GM19193 (cell line): ENCODE data around the gene GNAZ.

Experiments used
- POLR2A ChIP-seq: IDR thresholded peaks from 4 replicates; pipeline ENCODE4 v1.6.1; 2011; ENCODE audit not compliant: insufficient read depth, insufficient read length; ENCODE audit errors: extremely low read depth

The GNAZ gene

DNA sequence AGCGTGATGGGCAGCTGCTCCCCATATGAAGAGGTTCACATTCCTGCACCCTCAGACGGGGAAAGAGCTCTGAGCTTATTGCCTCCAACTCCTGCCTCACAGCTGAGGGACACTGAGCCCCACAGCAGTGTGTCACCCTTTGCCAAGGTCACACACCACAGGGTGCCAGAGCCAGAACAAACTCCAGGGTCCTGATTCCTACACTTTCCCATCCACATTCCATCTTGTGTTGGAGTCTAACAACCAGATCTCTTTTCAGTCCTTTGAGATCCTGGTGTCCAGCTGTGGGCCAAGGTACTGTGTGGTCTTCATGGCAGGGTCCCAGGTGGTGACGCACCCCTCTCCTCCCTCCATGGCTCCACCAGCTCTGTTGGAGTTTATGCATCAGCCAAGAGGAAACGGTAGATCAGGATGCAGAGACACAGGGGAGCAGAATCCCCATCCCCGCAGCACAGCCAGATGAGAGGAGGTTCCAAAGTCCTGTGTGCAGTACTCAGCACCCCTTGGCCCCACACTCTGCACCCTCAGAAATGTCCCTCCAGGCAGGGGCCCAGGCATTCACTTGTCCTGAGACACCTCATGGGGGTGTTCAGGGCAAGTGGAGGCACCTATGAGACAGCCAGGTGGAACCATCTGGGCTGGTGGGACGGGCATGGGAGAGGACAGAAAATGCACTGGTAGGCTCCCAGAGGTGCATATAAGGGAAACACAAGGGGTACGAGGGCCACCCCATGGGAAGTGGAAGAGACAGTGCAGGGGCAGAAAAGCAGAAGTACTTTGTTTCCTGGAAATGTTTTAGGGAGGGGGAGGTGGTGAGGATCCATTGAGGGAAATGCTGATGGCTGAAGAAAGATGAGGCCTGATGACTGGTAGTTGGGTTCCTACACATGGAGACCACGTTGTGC, 32.6 kb upstream of the GNAZ start:
- TF ChIP-seq POLR2A, result no peak

DNA sequence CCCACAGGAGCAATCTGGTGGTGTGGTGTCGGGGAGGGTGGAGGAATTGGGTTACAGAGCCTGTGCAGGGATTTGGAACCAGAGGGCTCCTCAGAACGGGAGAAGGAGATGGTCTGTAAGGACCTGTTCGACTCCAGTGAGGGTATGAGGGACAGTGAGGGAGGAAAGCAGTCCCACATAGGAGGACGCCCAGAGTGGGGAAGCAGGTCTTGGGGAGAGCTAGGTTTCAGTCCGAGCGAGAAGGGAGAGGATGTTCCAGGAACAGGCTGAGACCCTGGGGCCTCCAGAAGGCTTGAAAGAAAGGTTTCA, 32.0 kb upstream of the GNAZ start:
- TF ChIP-seq POLR2A, result no peak

DNA sequence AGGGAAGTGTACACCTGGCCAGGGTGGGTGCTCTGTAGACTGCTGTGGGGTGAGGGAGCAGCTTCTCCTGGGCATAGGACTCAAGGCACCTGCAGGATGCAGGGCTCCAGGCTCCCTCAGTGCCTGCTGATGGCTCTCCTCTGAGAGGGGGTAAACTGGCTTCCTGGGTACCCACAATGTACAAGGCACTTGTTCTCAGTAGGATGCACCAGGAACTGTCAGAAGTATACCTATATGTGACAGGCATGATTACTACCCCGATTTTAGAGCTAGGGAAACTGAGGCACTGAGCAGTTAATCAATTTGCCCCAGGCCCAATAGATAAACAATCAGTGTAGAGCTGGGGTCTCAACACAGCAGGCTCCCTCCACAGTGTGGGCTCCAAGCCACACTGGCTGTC, 31.4 kb upstream of the GNAZ start:
- no peak for TF ChIP-seq POLR2A

DNA sequence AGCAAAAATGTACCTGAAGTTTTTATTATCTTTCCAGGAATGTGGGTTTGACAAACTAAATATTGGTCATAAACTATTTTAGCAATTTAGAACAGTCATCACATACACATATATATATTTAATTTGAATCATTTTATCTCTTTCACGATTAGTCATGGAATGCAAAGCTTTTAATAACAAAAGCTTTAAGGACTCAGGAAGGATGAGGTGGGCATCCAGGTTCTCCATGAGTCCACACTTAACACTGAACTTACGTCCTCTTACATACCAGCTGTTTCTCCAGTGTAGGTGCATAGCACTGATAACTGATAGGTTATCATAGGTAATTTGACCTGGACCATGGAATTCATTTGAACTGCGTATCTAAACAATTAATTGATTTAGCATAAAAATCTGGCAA, 28.1 kb upstream of the GNAZ start:
- no peak for TF ChIP-seq POLR2A

DNA sequence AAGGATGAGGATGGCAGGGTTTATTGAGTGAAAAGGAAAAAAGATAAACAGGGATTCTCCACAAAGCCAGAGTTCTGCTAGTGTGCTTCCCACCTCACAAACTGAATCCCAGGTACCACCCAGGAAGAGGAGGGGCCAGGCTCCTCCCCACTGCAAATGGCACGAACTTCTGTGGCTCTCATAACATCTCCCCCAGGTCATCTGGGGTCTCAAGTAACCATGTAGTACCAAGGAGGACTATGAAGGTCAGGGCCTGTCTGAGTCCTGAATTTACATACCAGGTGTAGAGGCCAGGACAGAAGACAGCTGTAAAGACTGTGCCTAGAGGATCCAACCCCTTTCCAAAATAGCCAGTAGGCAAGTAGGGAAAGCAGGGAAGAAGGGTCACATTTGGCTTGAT, 25.7 kb upstream of the GNAZ start:
- TF ChIP-seq POLR2A, result no peak

DNA sequence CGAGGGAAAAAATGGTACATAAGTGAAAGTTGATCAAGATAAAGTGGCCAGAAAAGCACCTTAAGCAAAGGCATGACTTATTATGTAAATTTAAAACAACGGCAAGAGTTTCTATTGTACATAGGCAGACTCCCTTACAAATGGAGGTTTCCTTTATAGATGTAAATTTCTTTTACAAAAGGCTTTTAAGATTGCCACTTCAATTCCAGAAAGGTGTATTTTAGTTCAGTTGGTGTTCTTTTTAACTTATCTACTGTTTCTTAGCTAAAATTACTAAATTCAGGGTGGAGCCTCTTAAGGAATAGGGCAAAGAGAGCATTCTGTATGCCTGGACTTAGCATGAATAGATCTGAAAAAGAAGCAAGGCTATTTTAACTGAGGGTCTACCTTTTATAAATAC, 24.9 kb upstream of the GNAZ start:
- no peak for TF ChIP-seq POLR2A

DNA sequence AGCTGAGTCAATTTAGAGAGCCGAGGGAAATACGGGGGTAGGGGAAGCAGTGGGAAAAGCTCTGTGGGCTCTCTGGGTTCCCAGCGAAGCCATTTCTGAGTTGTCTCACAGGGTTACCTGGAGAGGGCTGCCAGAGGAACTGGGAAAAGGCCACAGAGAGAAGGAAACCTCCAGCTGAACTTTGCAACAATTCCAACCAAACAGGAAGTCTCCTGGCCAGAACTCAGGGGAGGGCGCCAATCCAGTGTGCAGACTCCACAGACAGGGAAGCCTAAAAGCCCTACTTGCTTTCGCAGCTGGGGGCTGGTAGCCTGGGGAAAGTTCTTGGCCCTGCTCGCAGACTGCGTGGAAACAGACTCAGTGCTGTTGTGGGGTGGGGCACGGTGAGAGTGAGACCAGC, 23.1 kb upstream of the GNAZ start:
- TF ChIP-seq POLR2A, result no peak

DNA sequence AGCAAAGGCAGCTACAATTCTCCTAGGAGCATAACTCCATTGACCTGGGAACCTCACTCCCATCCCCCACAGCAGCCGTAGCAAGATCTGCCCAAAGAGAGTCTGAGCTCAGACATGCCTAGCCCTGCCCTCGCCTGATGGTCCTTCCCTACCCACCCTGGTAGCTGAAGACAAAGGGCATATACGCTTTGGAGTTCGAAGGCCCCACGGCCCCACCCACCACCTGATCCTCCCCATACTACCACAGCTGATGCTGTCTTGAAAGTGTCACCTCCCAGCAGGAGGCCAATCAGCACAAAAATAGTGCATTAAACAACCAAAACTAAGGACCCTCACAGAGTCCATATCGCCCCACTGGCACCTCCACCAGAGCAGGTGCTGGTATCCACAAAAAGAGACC, 22.6 kb upstream of the GNAZ start:
- TF ChIP-seq POLR2A, result no peak

DNA sequence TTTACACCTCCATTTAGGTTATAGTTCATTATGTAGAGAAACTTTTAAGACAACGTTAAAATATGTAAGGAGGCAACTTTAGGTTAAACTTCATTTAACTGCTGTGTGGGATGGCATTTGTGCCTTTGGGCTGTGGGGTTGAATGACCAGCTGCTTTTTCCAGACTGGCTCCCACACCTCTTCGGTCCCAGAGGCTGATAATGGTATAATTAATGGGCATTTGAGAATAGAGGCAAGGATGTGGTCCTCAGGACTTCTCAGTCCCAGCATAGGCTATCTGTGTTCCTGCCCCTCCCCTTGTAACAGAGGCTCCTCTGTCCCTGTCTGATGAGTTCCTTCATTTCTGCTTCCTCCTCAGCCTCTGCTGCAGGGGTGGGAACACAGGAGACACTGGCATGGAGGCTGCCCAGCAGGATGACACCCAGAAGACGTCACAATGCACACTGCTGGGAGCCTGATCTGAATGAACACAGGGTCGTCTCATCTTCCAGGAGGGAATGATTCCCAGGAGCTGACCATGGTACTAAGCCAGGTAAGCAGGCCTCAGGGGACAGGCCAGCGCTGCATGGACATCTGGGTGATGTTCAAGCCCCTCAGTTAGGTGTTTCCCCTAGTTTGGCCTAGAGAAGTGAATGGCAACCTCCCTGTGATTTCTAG, 17.1 kb upstream of the GNAZ start:
- TF ChIP-seq POLR2A, result no peak

DNA sequence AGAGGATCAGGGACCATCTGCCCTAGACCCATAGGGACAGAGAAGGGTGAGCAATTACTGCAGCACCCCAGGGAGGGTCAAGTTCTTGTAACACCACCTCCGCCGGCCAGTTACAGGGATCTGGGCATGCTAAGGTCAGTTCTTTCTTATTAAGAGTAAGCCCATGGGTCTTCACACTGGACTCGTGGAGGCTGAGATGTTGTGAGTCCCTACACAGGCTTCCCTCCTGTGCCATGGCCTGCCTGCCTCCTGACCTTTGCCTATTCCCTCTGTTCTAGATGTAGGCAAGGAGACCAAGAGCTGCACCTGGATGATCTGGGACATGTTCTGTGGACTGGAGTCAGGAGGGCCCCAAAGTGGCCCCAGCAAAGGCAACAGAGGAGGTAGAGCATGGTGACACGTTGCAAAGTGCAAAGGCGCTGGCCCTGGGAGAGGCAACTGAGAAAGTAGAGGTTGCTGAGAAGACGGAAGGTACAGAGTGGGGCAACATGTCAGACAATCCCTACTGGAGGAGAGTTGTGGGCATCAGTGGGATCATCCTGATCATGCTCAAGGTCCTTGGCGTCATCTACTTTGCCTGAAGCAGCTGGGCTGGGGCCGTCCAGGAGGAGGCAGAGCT, 16.3 kb upstream of the GNAZ start:
- TF ChIP-seq POLR2A, result no peak

DNA sequence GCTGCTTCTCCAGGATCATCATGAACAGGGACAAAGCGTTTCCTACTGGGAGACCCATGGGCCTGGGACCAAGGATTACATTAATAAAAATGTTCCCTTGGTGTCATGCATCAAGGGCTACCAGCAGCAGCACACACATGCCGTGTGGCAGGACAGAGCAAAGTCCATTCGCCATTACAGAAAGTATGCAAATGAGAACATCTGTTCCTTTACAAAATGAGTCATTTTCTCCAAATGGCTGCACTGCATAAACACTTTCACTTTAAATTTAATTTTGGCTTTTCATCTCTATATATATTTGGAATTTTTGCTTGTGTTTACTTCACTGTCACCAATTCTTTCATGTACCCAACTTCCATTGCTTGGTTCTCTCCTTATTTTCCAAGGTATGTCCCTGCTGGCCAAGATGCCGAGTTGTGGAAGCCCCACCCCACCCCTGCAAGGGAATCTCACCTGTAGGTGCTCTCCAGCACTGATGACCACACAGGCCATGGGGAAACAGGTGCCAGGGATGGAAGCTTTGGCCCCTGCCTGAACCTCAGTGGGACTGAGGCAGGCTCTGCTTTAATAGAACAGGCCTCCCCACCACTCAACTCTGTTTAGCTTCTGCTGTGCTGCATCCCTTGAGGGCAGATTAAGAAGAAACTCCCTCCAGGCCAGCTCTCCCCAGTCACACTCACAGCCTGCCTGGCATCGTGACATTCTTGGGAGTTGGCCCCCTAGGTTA, 15.6 kb upstream of the GNAZ start:
- peak; percentile 13 for TF ChIP-seq POLR2A

DNA sequence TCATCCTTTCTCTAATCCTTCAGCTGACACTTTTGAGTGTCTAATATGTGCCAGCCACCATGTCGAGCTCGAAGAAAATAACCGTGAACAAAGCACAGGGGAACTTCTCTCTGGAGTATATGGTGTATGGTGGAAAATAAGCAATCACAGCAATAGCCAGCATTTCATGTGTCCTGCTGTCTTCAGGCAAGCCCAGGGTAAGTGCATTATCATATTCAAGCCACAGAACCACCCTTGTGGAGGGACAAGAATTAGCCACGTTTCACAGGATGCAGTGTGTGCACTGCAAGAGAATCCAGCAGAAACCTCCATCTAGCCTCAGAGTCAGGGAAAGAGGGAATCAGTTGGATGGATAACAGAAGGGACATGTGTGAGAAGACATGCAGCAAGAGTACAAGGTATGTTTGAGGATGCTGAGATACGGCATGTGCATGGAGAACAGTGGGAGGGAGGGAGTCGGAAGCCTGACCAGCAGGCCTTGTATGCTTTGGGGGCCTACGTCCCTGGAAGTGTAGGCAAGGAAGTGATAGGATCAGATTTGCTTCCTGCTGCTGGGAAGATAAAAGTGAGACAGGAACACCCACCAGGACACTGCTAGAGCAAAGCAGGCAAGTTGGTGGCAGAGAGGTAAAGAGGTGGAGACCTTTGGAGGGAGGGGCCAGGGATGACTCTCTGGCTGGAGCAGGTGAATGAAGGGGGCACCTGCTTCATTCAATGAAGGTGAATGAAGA, 14.7 kb upstream of the GNAZ start:
- TF ChIP-seq POLR2A, result no peak

DNA sequence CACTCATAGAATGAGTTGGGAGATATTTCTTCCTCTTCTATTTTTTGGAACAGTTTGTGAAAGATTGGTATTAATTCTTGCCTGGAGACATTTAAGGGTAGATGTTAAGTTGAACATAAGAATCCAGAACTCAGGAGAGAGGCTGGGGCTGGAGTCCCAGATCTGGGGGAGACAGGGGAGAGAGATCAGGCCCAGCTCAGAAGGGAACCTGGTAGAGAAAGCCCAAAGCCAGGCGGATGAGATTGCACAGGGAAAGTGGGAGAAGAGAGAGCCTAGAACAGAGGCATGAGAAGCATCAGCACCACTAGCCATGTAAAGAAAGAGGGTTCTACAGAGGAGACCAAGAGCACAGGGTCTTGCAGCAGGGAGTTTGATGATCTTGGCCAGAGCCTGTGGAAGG, 13.0 kb upstream of the GNAZ start:
- no peak for TF ChIP-seq POLR2A

DNA sequence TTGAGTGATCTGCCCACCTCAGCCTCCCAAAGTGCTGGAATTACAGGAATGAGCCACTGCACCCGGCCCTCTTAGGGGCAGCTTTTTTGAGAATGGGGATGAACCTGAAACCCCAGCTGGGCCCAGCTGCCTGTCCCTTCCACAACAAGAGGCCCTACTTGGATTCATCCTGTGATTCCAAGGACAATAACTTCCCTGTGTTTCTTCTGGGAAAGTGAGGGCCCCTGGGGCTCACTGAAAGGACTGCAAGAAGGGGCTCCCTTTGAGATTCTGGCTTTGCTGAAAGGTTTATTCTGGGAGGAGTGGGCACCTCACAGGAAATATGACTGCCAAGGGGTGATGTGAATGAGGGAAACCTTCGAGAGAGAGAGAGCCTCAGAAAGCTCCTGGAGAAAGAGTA, 12.3 kb upstream of the GNAZ start:
- no peak for TF ChIP-seq POLR2A
